OCI-LY7 (cell line): ENCODE data around the gene KIRREL3.

Experiments used
- EZH2phosphoT487 ChIP-seq: fragments of 200-600 bp; sonication (generic); IDR thresholded peaks from 2 replicates; pipeline ENCODE4 v1.6.1; 2018; ENCODE audit warnings: low read depth, borderline replicate concordance, mild to moderate bottlenecking, mixed run types, antibody characterized with exemption, low read length, moderate library complexity, mixed read lengths
- TF ChIP-seq, protein P1 (sequence below): fragments of 200-600 bp; sonication (generic); conservative IDR thresholded peaks from 2 replicates; pipeline ENCODE4 v1.5.1; 2014; ENCODE audit warnings: mild to moderate bottlenecking, antibody characterized with exemption, low read length, moderate library complexity, mixed read lengths

DNA sequence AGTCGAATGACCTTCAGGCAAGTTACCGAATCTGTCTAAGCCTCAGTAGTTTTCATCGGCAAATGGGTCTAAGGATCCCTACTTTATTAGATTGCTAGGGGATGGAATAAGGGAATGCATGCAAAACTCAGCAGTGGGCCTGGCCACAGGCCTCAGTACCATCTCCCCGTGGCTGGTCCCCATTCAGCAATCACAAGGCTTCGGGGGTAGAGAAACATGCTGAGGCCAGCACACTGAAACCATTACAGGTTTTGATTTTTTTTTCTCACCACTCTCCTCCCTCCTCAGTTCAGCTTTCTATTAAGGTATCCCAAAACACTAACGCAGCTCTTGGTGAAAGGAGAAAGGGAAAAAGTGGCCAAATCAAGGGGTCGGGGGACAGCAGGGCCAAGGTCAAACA, 11.9 kb downstream of the KIRREL3 start:
- TF ChIP-seq, protein P1, sequence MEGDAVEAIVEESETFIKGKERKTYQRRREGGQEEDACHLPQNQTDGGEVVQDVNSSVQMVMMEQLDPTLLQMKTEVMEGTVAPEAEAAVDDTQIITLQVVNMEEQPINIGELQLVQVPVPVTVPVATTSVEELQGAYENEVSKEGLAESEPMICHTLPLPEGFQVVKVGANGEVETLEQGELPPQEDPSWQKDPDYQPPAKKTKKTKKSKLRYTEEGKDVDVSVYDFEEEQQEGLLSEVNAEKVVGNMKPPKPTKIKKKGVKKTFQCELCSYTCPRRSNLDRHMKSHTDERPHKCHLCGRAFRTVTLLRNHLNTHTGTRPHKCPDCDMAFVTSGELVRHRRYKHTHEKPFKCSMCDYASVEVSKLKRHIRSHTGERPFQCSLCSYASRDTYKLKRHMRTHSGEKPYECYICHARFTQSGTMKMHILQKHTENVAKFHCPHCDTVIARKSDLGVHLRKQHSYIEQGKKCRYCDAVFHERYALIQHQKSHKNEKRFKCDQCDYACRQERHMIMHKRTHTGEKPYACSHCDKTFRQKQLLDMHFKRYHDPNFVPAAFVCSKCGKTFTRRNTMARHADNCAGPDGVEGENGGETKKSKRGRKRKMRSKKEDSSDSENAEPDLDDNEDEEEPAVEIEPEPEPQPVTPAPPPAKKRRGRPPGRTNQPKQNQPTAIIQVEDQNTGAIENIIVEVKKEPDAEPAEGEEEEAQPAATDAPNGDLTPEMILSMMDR = no peak
- TF ChIP-seq EZH2phosphoT487 = no peak
